NCI-H510A (cell line): ENCODE results near the gene COG5.
"Not testable (repeated sequence)": the region's sequence is repeated elsewhere in the genome, so short reads cannot be mapped to it uniquely, and the experiment has no call there.

Experiments
- DNase-seq: peaks from one replicate; lab custom pipeline; 2025; lab: John Stamatoyannopoulos, UW

Gene COG5

GRCh38 chr7:107274506-107274905 is 289.2 kb downstream of the COG5 start:
- no peak for DNase-seq

DNA sequence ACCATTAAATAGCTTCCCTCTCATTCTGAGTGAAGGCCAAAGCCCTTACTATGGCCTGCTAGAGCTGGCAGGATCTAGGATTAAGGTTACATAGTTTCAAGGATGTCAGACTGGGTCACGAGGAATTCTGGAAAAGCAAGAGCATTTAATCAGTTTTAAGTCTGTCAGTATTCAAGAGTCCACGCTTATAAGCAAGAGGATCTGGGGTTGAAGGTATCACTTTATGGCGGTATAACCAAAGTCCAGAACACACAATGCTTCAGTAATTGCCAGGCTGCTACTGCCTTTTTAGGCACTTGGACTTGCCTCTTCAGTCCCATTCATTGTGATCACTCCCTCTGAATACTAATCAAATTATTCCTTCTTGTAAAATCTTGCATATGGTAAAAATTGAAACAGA is 293.9 kb downstream of the COG5 start:
- DNase-seq, result no peak

DNA sequence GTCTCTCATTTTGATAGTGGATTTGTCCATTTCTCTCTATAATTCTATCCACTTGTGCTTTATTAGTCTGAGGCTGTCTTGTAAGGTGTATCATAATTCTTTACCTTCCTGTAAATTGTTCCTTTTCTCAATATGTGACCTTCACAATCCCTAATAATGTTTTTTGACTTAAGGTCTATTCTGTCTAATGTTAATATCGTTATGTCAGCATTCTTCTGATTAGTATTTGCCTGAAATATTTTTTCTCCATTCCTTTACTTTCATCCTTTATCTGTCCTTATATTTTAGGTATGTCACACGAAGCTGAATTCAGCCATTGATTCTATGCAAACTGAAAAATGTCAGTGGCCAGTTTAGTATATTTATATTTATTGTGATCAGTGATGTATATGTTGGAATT is 295.1 kb downstream of the COG5 start:
- no peak for DNase-seq

DNA sequence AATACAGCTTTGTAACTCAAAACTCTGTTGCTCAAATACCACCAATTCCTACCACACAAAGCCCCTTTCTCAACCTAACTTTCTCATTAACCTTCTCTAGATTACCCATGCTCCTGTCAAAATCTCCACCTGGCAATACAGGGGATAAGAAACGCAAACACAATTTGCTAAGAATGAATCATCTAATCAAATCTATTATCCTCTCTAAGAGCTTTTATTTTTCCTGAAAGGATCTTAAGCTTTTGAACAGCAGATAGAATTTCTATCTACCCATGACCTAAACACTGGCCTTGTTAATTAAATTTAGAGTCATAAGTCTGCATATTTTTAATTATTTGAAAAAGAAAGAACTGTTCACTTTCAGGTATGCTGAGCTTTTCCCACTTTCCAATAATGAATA is 296.6 kb downstream of the COG5 start:
- DNase-seq, result no peak

GRCh38 chr7:107264723-107265122 is 299.0 kb downstream of the COG5 start:
- no peak for DNase-seq

DNA sequence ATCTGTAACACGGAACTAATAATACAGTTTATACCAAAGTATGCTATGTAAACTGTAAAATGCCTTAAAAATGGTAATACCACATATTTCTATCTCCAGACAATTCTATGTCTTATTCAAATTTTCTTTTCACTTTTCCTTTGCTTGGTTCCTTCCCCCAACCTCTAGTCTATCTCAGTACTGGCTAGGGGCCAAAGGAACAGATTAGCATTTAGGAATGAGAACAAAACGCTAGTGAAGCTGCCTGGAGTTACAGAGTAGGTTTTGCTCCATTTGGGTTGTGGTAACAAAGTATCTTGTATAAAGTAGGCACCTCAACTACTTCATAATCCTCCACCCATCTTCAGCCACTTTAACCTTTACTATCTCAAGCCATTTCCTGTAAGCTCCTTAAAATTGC is 300.9 kb downstream of the COG5 start:
- DNase-seq, result no peak

GRCh38 chr7:107258737-107259136 is 305.0 kb downstream of the COG5 start:
- DNase-seq, result no peak

- DNase-seq, result no peak
These were observed 308.1 kb downstream of the COG5 start for GRCh38 chr7:107255602-107256001.

DNA sequence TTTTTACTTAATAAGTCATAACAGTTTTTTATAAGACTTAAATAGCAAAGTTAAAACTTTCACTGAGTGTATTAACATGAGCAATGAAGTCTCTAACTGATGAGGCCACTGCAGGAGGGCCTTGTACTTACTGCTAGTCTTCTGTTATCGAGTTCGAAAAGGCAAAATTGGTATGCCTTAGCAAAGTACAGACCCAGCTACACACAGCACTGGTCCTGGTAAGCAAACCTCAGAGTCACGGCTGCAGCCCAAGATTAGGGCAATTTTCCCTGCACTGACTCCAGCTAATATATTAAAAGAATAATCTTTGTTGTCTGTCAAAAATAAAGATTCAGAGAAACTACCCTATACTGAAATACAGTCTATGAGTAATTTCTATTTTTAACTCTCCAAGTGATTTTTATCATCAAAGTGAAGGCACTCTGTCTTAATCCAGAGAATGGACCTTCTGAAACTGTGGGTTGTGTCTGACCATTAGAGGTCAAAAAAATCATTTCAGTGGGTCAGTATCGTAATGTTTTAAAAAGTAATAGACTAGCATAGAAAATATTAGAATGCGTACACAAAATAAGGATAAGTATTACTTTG is 309.2 kb downstream of the COG5 start:
- no peak for DNase-seq

GRCh38 chr7:107253599-107253998 is 310.1 kb downstream of the COG5 start:
- no peak for DNase-seq

DNA sequence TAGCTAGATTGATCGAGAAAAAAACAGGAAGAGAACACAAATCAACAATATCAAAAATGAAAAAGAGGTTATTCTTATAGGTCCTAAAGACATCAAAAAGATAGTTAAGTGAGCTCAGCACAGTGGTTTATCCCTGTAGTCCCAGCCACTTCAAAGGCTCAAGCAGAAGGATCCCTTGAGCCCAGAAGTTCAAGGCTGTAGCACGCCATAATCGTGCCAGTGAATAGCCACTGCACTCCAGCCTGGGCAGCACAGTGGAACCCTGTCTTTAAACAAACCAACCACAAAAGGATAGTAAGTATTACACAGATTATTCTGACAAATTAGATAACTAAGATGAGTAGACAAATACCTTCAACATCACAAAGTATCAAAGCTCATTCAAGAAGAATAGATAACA is 311.8 kb downstream of the COG5 start:
- DNase-seq, result no peak

GRCh38 chr7:107248551-107249316 is 315.0 kb downstream of the COG5 start:
- no peak for DNase-seq

GRCh38 chr7:107246836-107247235 is 316.9 kb downstream of the COG5 start:
- DNase-seq, result not testable (repeated sequence)

DNA sequence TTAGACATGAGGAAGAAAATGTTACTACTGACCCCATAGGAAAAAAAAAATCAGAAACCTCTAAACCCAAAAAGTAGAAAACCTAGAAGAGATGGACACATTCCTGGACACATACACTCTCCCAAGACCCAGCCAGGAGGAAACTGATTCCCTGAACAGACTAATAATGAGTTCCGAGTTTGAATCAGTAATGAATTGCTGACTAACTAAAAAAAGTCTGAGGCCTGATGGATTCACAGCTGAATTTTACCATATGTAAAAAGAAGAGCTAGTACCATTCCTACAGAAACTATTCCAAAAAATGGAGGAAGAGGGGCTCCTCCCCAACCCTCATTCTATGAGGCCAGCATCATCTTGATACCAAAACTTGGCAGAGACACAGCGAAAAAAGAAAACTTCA is 319.1 kb downstream of the COG5 start:
- no peak for DNase-seq

DNA sequence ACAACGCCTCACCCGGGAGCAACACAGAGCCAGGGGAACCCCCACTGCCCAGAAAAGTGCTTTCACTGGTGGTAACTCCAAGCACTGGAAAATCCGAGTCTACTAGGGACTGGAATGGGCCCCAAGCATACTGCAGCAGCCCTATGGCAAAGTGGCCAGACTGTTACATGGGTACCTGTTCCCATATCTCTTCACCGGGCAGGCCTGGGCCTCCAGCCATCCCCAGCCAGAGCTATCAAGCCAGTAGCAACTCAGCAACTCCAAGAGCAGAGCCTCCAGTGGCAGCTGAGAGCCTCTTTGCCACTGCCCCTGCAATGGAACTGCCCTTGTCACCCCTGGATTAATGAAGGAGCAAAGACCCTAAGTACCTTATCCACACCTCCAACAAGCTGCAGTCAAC is 321.5 kb downstream of the COG5 start:
- no peak for DNase-seq

DNA sequence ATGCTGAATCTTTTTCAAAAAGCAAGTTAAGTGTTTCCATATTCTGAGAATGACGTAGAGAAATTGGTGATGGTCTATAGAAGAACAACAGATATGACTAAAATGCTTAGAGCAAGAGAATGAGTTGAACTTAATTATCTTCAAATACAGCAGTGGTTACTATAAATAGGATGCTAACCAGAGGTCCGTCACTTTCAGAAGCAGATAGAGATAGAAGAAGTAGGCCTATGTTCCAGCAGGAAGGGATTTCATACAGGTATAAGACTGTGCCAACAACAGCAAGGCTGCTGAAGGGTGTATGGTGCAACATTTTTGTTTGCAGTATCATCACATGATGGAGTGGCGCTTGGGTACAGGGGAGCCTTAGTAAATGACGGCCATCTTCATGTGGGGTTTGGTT is 326.3 kb downstream of the COG5 start:
- DNase-seq, result no peak

GRCh38 chr7:107236862-107237261 is 326.9 kb downstream of the COG5 start:
- DNase-seq, result no peak

- no peak for DNase-seq
These were observed 329.3 kb downstream of the COG5 start for GRCh38 chr7:107234436-107234835.

DNA sequence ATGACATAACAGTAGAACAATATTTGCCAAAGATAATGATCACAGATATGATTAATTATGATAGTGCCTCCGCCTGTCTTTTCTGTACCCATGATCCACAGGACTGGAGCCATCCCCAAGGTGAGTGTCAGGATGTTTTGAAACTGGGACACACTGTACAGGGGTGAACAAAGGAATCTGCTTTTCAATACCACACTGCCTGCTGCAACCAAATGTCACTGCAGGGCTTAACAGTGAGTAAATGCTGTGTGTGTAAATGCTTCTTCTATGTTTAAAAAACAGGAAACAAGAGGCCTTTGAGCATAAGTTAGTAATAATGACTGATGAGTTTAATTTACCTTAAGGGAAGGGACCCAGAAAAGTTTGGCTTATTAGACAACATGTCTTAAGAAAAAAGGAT is 329.7 kb downstream of the COG5 start:
- no peak for DNase-seq

GRCh38 chr7:107233174-107233573 is 330.5 kb downstream of the COG5 start:
- no peak for DNase-seq

DNA sequence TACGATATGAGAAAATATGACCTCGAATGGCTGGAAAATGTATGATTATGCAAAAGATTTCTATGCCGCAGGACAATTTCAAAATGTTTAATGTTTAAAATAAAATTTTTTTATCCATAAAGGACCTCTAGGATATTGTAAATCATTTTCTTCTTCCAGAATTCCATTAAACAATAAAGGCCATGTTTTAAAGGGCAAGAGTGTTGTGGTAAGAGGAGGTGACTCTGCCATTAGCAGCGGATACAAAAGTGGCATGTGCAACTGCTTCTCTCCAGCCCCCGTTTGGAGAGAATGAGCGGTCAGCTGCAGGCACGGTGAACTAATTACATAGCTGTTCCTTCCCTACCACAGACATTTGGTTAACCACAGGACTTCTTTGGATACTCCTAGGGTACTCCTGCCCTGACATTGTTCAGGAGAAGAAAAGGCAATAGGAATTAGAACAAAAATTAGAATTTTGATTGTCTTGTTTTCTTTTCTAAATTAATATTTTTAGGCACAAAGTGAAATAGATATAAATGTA is 331.1 kb downstream of the COG5 start:
- no peak for DNase-seq

DNA sequence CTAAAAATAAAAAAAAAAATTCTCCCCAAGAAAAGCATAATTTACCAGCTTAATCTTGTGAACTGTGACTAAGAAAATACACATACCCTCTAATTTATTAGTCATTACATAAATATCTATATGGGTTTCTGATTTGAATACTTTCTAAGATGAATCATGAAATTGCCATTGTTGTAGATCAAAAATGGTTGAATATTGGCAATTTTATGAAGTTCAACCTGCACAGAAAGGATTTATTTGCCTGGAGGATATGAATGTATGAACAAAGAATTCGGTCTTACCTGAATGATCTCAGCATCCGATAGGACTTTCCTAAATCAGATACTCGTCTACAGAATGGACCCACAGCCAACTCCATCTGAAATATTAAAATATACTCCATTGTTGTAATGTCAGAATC is 333.4 kb downstream of the COG5 start:
- DNase-seq, result no peak

DNA sequence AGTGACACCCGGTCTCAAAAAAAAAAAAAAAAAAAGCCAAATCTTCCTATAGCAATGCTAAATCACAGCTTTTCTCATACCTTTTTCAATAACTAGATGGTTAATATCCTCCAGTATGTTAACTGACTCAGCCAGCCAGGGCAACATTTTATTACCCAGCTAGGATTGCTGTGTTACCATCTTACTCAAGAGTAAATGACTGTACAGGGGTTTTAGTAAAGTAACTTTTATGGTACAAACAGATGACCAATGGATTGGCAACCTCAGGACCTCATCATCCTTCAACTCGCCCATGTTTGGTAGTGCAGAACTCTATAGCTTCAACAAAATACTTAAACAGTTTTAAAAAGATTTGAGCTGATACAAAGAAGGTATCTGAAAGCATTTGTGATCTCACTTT is 335.4 kb downstream of the COG5 start:
- no peak for DNase-seq
